Panc1 (cell line): ENCODE measurements around the gene TIGAR. TPM values are rescaled to one million over a fixed set of nuclear protein-coding genes. Genes with fewer than 3 reads are reported as not detected.

Experiments
- ATAC-seq: fragments of 200-7000 bp; cut with Tn5 transposase; 2 replicates; pipeline ENCODE4 v1.9.1; 2020; ENCODE audit warnings: mild to moderate bottlenecking, moderate library complexity
- BruUV-seq: library from RNA; stranded (reverse); fragments of 400-500 nt; replicated peaks from 2 replicates; lab custom pipeline; 2021; lab: Mats Ljungman, UMichigan
- CTCF ChIA-PET: fragments of 300-600 bp; sonication (Branson Sonifier 250); formaldehyde crosslinking; loops from one replicate; lab custom pipeline; 2022; ENCODE audit warnings: antibody characterized with exemption; lab: Charles Lee
- POLR2A ChIA-PET: fragments of 300-600 bp; sonication (Branson Sonifier 250); formaldehyde crosslinking; loops from one replicate; lab custom pipeline; 2022; ENCODE audit warnings: antibody characterized with exemption; lab: Charles Lee
- DNase-seq: peaks from one replicate; pipeline ENCODE4 v3.0.0-alpha.2; 2010; ENCODE audit warnings: low read depth, low spot score
- H3K27ac ChIP-seq: 2 replicates; pipeline ENCODE4 v1.5.1; 2011; ENCODE audit warnings: mild to moderate bottlenecking, low read length, inconsistent platforms
- H3K27me3 ChIP-seq: fragments of 200-500 bp; sonication (Bioruptor generic); 2 replicates; pipeline ENCODE4 v1.6.0; 2014; ENCODE audit warnings: low read length, inconsistent platforms; ENCODE audit not compliant: control insufficient read depth, insufficient read depth
- H3K36me3 ChIP-seq: fragments of 200-500 bp; sonication (Bioruptor generic); 2 replicates; pipeline ENCODE4 v1.5.1; 2014; ENCODE audit warnings: inconsistent platforms, mild to moderate bottlenecking, low read length, moderate library complexity; ENCODE audit not compliant: control insufficient read depth, insufficient read depth
- H3K4me1 ChIP-seq: 2 replicates; pipeline ENCODE4 v1.5.1; 2011; ENCODE audit warnings: inconsistent platforms, mild to moderate bottlenecking, low read length, moderate library complexity; ENCODE audit not compliant: control insufficient read depth, insufficient read depth
- H3K4me3 ChIP-seq, 2 experiments: 2 replicates each; pipeline ENCODE4 v1.5.1; 2011 to 2012; ENCODE audit warnings: low read depth in 2 of 2, low read length in 2 of 2, mild to moderate bottlenecking in 2 of 2, inconsistent platforms in 1 of 2, moderate library complexity in 1 of 2
- H3K9me3 ChIP-seq: fragments of 200-500 bp; sonication (Bioruptor generic); 2 replicates; pipeline ENCODE4 v1.5.1; 2014; ENCODE audit warnings: low read depth, mild to moderate bottlenecking, inconsistent platforms, low read length, moderate library complexity; ENCODE audit not compliant: control insufficient read depth, insufficient read depth
- POLR2AphosphoS5 ChIP-seq: IDR thresholded peaks from 2 replicates; pipeline ENCODE4 v1.6.1; 2012; ENCODE audit warnings: mild to moderate bottlenecking, low read depth, low read length, moderate library complexity
- SIN3A ChIP-seq: IDR thresholded peaks from 2 replicates; pipeline ENCODE4 v1.6.1; 2012; ENCODE audit warnings: low read depth, mild to moderate bottlenecking, low read length, moderate library complexity, borderline replicate concordance; ENCODE audit not compliant: insufficient read depth
- TCF7L2 ChIP-seq: IDR thresholded peaks from 2 replicates; pipeline ENCODE4 v1.6.1; 2011; ENCODE audit warnings: mild to moderate bottlenecking, low read depth, low read length, inconsistent platforms
- in situ Hi-C: cut with HindIII; loops from 2 replicates; pipeline ENCODE4 v1.10.0; 2016; ENCODE audit warnings: low sequenced_read_pairs, low pct_unique_long_range_greater_than_20kb
- intact Hi-C: fragments of 100-400 bp; cut with micrococcal nuclease; formaldehyde crosslinking; loops from one replicate; pipeline ENCODE4 v1.10.0; 2022; ENCODE audit not compliant: unreplicated experiment
- total RNA-seq: library from RNA; stranded (reverse); gene quantifications from one replicate; pipeline ENCODE4 v1.2.1, GENCODE V29; 2021; ENCODE audit not compliant: unreplicated experiment
- TF ChIP-seq, protein P1 (sequence below): fragments of 450-650 bp; IDR thresholded peaks from 2 replicates; pipeline ENCODE4 v1.5.1; 2017; ENCODE audit warnings: mild to moderate bottlenecking
- TF ChIP-seq, protein P2 (sequence below), 2 experiments: IDR thresholded peaks; 2 replicates each; pipeline ENCODE4 v1.6.1; 2011 to 2012; ENCODE audit warnings: low read depth in 2 of 2, control low read depth in 1 of 2, low read length in 1 of 2, mild to moderate bottlenecking in 1 of 2, moderate library complexity in 1 of 2; ENCODE audit not compliant: insufficient read depth in 1 of 2

TIGAR gene
- total RNA-seq, 1 experiment from 2014 or later = 17.4 TPM

DNA sequence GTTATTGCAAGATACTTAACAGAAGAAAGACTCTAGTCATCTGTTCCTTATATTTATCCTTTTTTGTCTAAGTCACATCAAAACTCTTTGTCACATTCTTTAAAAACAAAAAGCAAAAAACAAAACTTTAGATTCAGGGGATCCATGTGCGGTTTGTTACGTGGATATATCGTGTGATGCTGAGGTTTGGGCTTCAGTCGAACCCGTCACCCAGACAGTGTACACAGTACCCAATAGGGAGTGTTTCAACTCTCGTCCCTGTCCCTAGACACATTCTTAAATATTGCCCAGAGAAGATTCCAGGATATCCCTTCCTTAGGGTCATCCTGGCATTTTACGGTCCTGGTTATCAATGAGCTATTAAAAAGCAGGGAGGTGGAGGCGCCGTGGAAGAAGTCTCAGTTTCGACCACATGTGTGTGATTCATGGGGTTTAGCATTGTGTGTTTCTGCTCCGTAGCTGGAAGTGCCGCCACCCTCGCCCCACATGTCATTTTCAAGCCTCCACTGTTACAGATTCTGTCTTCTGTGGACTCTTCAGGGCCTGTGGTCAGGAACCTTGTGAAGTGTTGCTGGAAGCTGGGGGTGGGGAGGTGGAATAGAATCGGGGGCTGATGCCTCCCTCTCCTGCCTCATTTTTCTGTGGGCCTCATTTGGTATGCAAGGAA lies 27.6 kb upstream of the TIGAR start:
- Histone ChIP-seq H3K27ac (no peak overlapping the region), H3K27me3 (no peaks in the 10 kb centered on the region), H3K4me3 (no peak overlapping the region), H3K36me3 (no peaks in the 10 kb centered on the region), H3K4me1 (no peaks in the 10 kb centered on the region), H3K9me3 (no peaks in the 10 kb centered on the region)
- DNase-seq (no peak), ATAC-seq (no peak)
- POLR2A ChIA-PET = no interaction called here
- no TSS peak for BruUV-seq
- intact Hi-C loops (no loop called here), in situ Hi-C loops (no loop called here)
- CTCF ChIA-PET = no interaction called here
- no peak for TF ChIP-seq TCF7L2
- TF ChIP-seq, protein P1, sequence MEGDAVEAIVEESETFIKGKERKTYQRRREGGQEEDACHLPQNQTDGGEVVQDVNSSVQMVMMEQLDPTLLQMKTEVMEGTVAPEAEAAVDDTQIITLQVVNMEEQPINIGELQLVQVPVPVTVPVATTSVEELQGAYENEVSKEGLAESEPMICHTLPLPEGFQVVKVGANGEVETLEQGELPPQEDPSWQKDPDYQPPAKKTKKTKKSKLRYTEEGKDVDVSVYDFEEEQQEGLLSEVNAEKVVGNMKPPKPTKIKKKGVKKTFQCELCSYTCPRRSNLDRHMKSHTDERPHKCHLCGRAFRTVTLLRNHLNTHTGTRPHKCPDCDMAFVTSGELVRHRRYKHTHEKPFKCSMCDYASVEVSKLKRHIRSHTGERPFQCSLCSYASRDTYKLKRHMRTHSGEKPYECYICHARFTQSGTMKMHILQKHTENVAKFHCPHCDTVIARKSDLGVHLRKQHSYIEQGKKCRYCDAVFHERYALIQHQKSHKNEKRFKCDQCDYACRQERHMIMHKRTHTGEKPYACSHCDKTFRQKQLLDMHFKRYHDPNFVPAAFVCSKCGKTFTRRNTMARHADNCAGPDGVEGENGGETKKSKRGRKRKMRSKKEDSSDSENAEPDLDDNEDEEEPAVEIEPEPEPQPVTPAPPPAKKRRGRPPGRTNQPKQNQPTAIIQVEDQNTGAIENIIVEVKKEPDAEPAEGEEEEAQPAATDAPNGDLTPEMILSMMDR = no peak

DNA sequence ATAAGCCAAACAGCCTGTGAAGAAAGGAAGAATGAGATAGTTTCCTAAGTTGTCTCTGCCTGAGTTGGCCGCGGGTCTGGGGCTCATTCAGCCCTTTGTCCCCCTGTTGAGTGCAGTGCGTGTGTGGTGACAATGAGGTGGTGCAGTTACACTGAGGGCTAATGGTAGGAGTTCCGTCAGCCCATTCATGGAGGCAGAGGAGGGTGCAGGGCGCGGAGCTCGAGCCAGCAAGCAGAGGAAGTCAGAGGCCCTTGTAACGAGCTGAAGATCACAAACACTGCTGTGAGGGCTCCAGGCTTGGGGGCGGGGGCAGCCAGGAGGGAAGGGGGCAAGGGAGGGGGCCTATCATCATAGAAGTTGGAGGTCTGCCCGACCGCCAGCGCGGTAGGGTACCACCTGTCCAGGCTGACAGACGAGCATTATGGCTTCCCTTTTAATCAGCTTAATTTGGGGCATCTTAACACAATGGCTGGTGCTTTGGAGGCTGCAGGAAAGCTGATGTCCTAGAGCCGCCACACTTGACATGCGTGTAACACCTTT lies 27.0 kb upstream of the TIGAR start:
- H3K27ac ChIP-seq = no peak overlapping the region
- DNase-seq (no peak), ATAC-seq (no peak)
- no TSS peak for BruUV-seq
- POLR2A ChIA-PET = no interaction called here
- CTCF ChIA-PET = no interaction called here
- intact Hi-C loops (no loop called here), in situ Hi-C loops (no loop called here)
- H3K4me3 ChIP-seq = no peak overlapping the region
- no peaks in the 10 kb centered on the region for H3K9me3 ChIP-seq
- TF ChIP-seq TCF7L2 (no peak), SIN3A (no peak), POLR2AphosphoS5 (no peak)
- TF ChIP-seq, protein P2, sequence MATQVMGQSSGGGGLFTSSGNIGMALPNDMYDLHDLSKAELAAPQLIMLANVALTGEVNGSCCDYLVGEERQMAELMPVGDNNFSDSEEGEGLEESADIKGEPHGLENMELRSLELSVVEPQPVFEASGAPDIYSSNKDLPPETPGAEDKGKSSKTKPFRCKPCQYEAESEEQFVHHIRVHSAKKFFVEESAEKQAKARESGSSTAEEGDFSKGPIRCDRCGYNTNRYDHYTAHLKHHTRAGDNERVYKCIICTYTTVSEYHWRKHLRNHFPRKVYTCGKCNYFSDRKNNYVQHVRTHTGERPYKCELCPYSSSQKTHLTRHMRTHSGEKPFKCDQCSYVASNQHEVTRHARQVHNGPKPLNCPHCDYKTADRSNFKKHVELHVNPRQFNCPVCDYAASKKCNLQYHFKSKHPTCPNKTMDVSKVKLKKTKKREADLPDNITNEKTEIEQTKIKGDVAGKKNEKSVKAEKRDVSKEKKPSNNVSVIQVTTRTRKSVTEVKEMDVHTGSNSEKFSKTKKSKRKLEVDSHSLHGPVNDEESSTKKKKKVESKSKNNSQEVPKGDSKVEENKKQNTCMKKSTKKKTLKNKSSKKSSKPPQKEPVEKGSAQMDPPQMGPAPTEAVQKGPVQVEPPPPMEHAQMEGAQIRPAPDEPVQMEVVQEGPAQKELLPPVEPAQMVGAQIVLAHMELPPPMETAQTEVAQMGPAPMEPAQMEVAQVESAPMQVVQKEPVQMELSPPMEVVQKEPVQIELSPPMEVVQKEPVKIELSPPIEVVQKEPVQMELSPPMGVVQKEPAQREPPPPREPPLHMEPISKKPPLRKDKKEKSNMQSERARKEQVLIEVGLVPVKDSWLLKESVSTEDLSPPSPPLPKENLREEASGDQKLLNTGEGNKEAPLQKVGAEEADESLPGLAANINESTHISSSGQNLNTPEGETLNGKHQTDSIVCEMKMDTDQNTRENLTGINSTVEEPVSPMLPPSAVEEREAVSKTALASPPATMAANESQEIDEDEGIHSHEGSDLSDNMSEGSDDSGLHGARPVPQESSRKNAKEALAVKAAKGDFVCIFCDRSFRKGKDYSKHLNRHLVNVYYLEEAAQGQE (IDR thresholded peaks at IDR 0.05; ENCODE audit: insufficient read depth in 1 of 2, low read depth in 2 of 2, low read length in 1 of 2) = no peak
- TF ChIP-seq, protein P1 = no peak
- no peaks in the 10 kb centered on the region for H3K36me3 ChIP-seq
- no peaks in the 10 kb centered on the region for H3K27me3 ChIP-seq
- H3K4me1 ChIP-seq = no peaks in the 10 kb centered on the region
